SKM-1 (cell line): ENCODE measurements around the gene HEMK1.

Source experiments
- DNase-seq: peaks from one replicate; lab custom pipeline; 2025; ENCODE audit not compliant: unreplicated experiment; lab: John Stamatoyannopoulos, UW

Gene HEMK1

GRCh38 chr3:50573566-50574443 lies 4.5 kb downstream of the HEMK1 start:
- DNase-seq: no peak

GRCh38 chr3:50574444-50574831 lies 5.1 kb downstream of the HEMK1 start:
- no peak for DNase-seq

- no peak for DNase-seq
Observed at GRCh38 chr3:50575372-50575771, 6.0 kb downstream of the HEMK1 start.

- no peak for DNase-seq
Observed at GRCh38 chr3:50577348-50577747, 8.0 kb downstream of the HEMK1 start.

GRCh38 chr3:50580683-50581458 lies 11.5 kb downstream of the HEMK1 start:
- no peak for DNase-seq

GRCh38 chr3:50581459-50581842 lies 12.1 kb downstream of the HEMK1 start:
- DNase-seq: no peak

- DNase-seq: no peak
Observed at GRCh38 chr3:50582083-50582482, 12.8 kb downstream of the HEMK1 start.

- DNase-seq: no peak
Observed at GRCh38 chr3:50583897-50584296, 14.6 kb downstream of the HEMK1 start.

GRCh38 chr3:50584391-50584790 lies 15.1 kb downstream of the HEMK1 start:
- peak; percentile 30 for DNase-seq

GRCh38 chr3:50585919-50586762 lies 16.8 kb downstream of the HEMK1 start:
- no peak for DNase-seq

- DNase-seq: no peak
Observed at GRCh38 chr3:50586763-50587070, 17.4 kb downstream of the HEMK1 start.

GRCh38 chr3:50587373-50587772 lies 18.1 kb downstream of the HEMK1 start:
- DNase-seq: no peak

GRCh38 chr3:50587806-50588758 lies 18.8 kb downstream of the HEMK1 start:
- DNase-seq: no peak

- no peak for DNase-seq
Observed at GRCh38 chr3:50588759-50589433, 19.6 kb downstream of the HEMK1 start.

- no peak for DNase-seq
Observed at GRCh38 chr3:50591196-50591741, 21.9 kb downstream of the HEMK1 start.

GRCh38 chr3:50592568-50592967 lies 23.2 kb downstream of the HEMK1 start:
- DNase-seq: no peak

- DNase-seq: no peak
Observed at GRCh38 chr3:50594253-50594785, 25.0 kb downstream of the HEMK1 start.

- no peak for DNase-seq
Observed at GRCh38 chr3:50599115-50599715, 29.9 kb downstream of the HEMK1 start.

GRCh38 chr3:50599716-50600118 lies 30.4 kb downstream of the HEMK1 start:
- no peak for DNase-seq
